VCaP (cell line): Measurements from ENCODE around the gene PHGDH.

Experiments
- H3K27ac ChIP-seq: fragments of 450-650 bp; 2 replicates; pipeline ENCODE4 v1.5.1; 2017
- TF ChIP-seq, protein P1 (sequence below): fragments of 450-650 bp; conservative IDR thresholded peaks from 2 replicates; pipeline ENCODE4 v1.5.1; 2017; ENCODE audit warnings: mild to moderate bottlenecking, moderate library complexity

Gene PHGDH

DNA sequence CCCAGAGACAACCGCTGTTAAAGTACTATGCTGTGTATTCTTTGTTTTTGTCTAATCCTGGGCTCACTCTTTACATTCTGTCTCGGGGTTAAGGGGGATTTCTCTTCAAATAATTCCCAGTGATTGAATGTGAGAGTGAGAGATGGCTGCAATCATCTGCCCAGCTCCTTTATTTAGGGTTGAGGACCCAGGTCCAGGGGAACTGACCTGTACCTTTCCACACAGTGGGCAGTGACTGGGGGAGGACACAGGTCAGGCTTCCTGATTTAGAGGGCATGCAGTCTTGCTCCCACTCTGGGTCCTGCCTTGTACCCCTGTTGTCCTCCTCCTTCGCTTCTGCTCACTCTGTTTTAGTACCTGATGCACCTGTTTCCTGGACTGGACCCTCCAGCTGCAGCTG is 22.0 kb downstream of the PHGDH start:
- TF ChIP-seq, protein P1, sequence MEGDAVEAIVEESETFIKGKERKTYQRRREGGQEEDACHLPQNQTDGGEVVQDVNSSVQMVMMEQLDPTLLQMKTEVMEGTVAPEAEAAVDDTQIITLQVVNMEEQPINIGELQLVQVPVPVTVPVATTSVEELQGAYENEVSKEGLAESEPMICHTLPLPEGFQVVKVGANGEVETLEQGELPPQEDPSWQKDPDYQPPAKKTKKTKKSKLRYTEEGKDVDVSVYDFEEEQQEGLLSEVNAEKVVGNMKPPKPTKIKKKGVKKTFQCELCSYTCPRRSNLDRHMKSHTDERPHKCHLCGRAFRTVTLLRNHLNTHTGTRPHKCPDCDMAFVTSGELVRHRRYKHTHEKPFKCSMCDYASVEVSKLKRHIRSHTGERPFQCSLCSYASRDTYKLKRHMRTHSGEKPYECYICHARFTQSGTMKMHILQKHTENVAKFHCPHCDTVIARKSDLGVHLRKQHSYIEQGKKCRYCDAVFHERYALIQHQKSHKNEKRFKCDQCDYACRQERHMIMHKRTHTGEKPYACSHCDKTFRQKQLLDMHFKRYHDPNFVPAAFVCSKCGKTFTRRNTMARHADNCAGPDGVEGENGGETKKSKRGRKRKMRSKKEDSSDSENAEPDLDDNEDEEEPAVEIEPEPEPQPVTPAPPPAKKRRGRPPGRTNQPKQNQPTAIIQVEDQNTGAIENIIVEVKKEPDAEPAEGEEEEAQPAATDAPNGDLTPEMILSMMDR = no peak
- H3K27ac ChIP-seq = no peak overlapping the region

- TF ChIP-seq, protein P1 = no peak
- no peak overlapping the region for H3K27ac ChIP-seq
These were observed 23.5 kb downstream of the PHGDH start for GRCh38 chr1:119735217-119735616.

GRCh38 chr1:119736649-119737039 is 24.9 kb downstream of the PHGDH start:
- TF ChIP-seq, protein P1 = no peak
- no peak overlapping the region for H3K27ac ChIP-seq

DNA sequence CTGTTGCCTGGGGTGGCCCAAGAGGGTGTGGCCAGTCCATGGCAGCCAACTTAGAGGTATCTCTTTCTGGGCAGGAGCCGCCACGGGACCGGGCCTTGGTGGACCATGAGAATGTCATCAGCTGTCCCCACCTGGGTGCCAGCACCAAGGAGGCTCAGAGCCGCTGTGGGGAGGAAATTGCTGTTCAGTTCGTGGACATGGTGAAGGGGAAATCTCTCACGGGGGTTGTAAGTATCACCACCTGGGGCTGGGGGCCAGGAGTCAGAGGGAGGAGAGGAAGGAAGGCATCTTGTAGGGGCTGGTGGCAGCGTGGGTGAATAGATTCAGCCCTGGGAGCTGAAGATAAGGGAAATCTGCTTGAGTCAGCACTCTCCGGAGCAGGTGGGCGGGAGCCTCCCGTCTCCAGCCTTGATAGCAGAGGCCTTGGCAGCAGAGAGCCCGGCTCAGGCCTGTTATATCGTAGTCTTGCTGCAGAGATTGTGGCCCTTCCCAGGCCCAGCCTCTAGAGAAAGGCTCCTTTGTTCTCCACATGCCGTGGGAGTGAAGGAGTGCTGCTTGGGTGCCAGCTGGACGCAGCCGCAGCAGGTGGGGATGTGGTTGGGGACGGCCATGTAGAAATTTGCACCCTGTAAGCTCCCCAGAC is 25.4 kb downstream of the PHGDH start:
- no peak overlapping the region for H3K27ac ChIP-seq
- TF ChIP-seq, protein P1 = no peak

- TF ChIP-seq, protein P1 = no peak
- H3K27ac ChIP-seq = no peak overlapping the region
These were observed 26.5 kb downstream of the PHGDH start for GRCh38 chr1:119738100-119738720.

DNA sequence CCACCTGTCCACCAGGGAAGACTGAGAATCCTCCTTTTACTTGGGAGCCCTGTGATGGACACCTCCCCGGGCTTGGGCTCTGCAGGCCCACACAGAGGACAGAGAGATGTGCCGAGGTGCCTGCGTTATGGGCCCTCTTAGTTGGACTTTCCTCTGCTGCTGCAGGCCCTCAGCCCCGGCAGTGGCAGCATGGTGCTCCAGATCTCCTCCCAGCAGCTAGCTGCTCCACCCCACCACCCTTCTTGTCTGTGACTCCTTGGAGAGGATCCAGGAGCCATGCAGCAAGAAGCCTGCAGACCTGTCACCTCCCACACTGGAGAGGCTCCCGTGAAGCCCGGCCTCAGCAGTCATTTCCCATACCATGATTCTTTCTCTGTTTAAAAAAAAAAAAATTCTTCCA is 27.4 kb downstream of the PHGDH start:
- TF ChIP-seq, protein P1 = no peak
- no peak overlapping the region for H3K27ac ChIP-seq

- TF ChIP-seq, protein P1 = no peak
- H3K27ac ChIP-seq = no peak overlapping the region
These were observed 28.5 kb downstream of the PHGDH start for GRCh38 chr1:119740261-119740660.
